Measurements from ENCODE around the gene SERTAD2. TPM values are rescaled to one million over a fixed set of nuclear protein-coding genes. Genes with fewer than 3 reads are reported as not detected.

Gene SERTAD2
- total RNA-seq, 4 donors from 2014 or later, result 5.4 to 22.1 (median 13.2) TPM

GRCh38 chr2:64604155-64604554 lies 49.6 kb downstream of the SERTAD2 start:
- Histone ChIP-seq H3K9me3 (no peaks in the 10 kb centered on the region), H3K27me3 (no peaks in the 10 kb centered on the region), H3K36me3 (no peaks in the 10 kb centered on the region), H3K4me3 (no peak overlapping the region), H3K4me1 (peaks cover 4 to 76% (median 49%) of the 10 kb centered on the region in 4 donors), H3K27ac (no peak overlapping the region)
- intact Hi-C loops (cut with DNase I; ENCODE audit: low total_unique reads) (no loop called here), in situ Hi-C loops (cut with MboI; ENCODE audit: low pct_ligation_motif_present in 1 of 4, low pct_unique_long_range_greater_than_20kb in 1 of 4, low sequenced_read_pairs in 3 of 4) (loop anchor here in 1 of 4 donors (10.0 kb wide), 1 partner anchor 261 kb away; no protein-coding TSS in a partner anchor)
- WGBS, 2 donors (ENCODE audit: low coverage in 1 of 2), result 86 to 97% methylated on average over 1 to 2 of the region's 2 CpGs
- no peak for TF ChIP-seq POLR2A (IDR thresholded peaks at IDR 0.05)
- no peak for TF ChIP-seq EP300 (IDR thresholded peaks at IDR 0.05; ENCODE audit: low read depth)
- TF ChIP-seq CTCF (IDR thresholded peaks at IDR 0.05), result no peak
- no peak for TF ChIP-seq POLR2AphosphoS5 (IDR thresholded peaks at IDR 0.05)
- no peak for DNase-seq

DNA sequence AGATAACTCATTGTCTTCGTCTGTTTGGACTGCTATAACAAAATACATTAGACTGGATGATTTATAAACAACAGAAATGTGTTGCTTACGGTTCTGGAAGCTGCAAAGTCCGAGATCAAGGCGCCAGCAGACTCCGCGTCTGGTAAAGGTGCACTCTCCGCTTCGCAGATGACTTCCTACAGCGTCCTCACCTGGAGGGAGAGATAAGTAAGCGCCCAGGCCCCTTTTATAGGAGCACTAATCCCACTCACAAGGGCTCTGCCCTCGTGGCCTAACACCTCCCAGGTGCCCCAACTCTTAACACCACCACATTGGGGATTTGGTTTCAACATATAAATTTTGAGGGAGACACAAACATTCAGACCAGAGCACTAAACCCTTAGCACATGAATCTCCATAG lies 51.3 kb downstream of the SERTAD2 start:
- Histone ChIP-seq H3K36me3 (no peaks in the 10 kb centered on the region), H3K4me1 (peaks cover 4 to 62% (median 33%) of the 10 kb centered on the region in 4 donors), H3K9me3 (no peaks in the 10 kb centered on the region), H3K4me3 (no peak overlapping the region), H3K27ac (no peak overlapping the region), H3K27me3 (no peaks in the 10 kb centered on the region)
- in situ Hi-C loops (cut with MboI; ENCODE audit: low pct_ligation_motif_present in 1 of 4, low pct_unique_long_range_greater_than_20kb in 1 of 4, low sequenced_read_pairs in 3 of 4) (loop anchor here in 1 of 4 donors (10.0 kb wide), 1 partner anchor 262 kb away; no protein-coding TSS in a partner anchor), intact Hi-C loops (cut with DNase I; ENCODE audit: low total_unique reads) (no loop called here)
- no peak for DNase-seq
- TF ChIP-seq POLR2A (IDR thresholded peaks at IDR 0.05) (no peak), CTCF (IDR thresholded peaks at IDR 0.05) (no peak), POLR2AphosphoS5 (IDR thresholded peaks at IDR 0.05) (no peak), EP300 (IDR thresholded peaks at IDR 0.05; ENCODE audit: low read depth) (no peak)
- WGBS, 2 donors (ENCODE audit: low coverage in 1 of 2), result 71 to 89% methylated on average over 1 to 11 of the region's 11 CpGs

- WGBS, 2 donors (ENCODE audit: low coverage in 1 of 2), result 62 to 80% methylated on average over 8 to 12 of the region's 12 CpGs
- peaks cover 4 to 56% (median 28%) of the 10 kb centered on the region in 4 donors for H3K4me1 ChIP-seq
- intact Hi-C loops (cut with DNase I; ENCODE audit: low total_unique reads), result no loop called here
These were observed 51.8 kb downstream of the SERTAD2 start for GRCh38 chr2:64601785-64602391.

More at GRCh38 chr2:64601785-64602391, 51.8 kb downstream of the SERTAD2 start:
- Histone ChIP-seq H3K9me3 (no peaks in the 10 kb centered on the region), H3K36me3 (no peaks in the 10 kb centered on the region), H3K27me3 (no peaks in the 10 kb centered on the region), H3K27ac (peak overlapping the region in 1 of 4 donors; percentile 66), H3K4me3 (no peak overlapping the region)
- DNase-seq, result no peak
- in situ Hi-C loops (cut with MboI; ENCODE audit: low pct_ligation_motif_present in 1 of 4, low pct_unique_long_range_greater_than_20kb in 1 of 4, low sequenced_read_pairs in 3 of 4), result loop anchor here in 1 of 4 donors (10.0 kb wide), 1 partner anchor 263 kb away; no protein-coding TSS in a partner anchor
- TF ChIP-seq CTCF (IDR thresholded peaks at IDR 0.05) (no peak), EP300 (IDR thresholded peaks at IDR 0.05; ENCODE audit: low read depth) (no peak), POLR2AphosphoS5 (IDR thresholded peaks at IDR 0.05) (no peak), POLR2A (IDR thresholded peaks at IDR 0.05) (no peak)

All from transverse colon (tissue), 4 donors.